K562 (cell line): ENCODE results near the gene DUSP16. TPM values are rescaled to one million over a fixed set of nuclear protein-coding genes. Genes with fewer than 3 reads are reported as not detected.

Source experiments
- ATAC-seq: fragments of 200-7000 bp; cut with Tn5 transposase; 3 replicates; pipeline ENCODE4 v1.9.1; 2020; ENCODE audit warnings: moderate library complexity
- BruUV-seq: library from RNA; stranded (reverse); fragments of 400-500 nt; replicated peaks from 2 replicates; lab custom pipeline; 2021; lab: Mats Ljungman, UMichigan
- CTCF ChIA-PET: fragments of 300-600 bp; formaldehyde crosslinking; extraction: SDS; loops from one replicate; lab custom pipeline; 2021; ENCODE audit warnings: low intra/inter-chr PET ratio; lab: Yijun Ruan, JAX
- POLR2A ChIA-PET: fragments of 300-600, 350-650 bp; sonication (Branson Sonifier 250); formaldehyde crosslinking; extraction: SDS; loops from one replicate; lab custom pipeline; 2021; ENCODE audit warnings: antibody characterized with exemption, inconsistent platforms; lab: Yijun Ruan, JAX
- DNase-seq, 4 experiments: peaks; one replicate each; pipeline versions ENCODE4 v3.0.0 to v3.0.0-alpha.2; 2011 to 2018; ENCODE audit warnings: low spot score in 3 of 4, mixed read lengths in 3 of 4; ENCODE audit errors: extremely low read depth in 1 of 4
- FAIRE-seq: peaks from 2 replicates; lab custom pipeline; 2011; peaks lifted over from hg19 to GRCh38; lab: Jason Lieb, UNC
- H2AFZ ChIP-seq: 2 replicates; pipeline ENCODE4 v1.6.0; 2011; ENCODE audit warnings: low read depth, low read length, control low read depth, inconsistent platforms
- H3K27ac ChIP-seq: fragments of 200-600 bp; 3 replicates; pipeline ENCODE4 v1.8.0; 2011; ENCODE audit warnings: low read depth, mild to moderate bottlenecking, control low read depth, inconsistent platforms, low read length, moderate library complexity, mixed read lengths; ENCODE audit errors: extremely low read depth
- H3K27me3 ChIP-seq, 2 experiments: fragments of 300-600 bp in 1 of 2; 2 replicates in 1 of 2; 3 replicates in 1 of 2; pipeline versions ENCODE4 v1.6.0 to v1.8.0; 2011; ENCODE audit warnings: inconsistent platforms in 2 of 2, low read length in 2 of 2, mild to moderate bottlenecking in 1 of 2, mixed read lengths in 1 of 2, moderate library complexity in 1 of 2; ENCODE audit not compliant: control insufficient read depth in 2 of 2, insufficient read depth in 2 of 2
- H3K36me3 ChIP-seq: fragments of 300-600 bp; 3 replicates; pipeline ENCODE4 v1.8.0; 2011; ENCODE audit warnings: mild to moderate bottlenecking, low read length, inconsistent platforms; ENCODE audit not compliant: control insufficient read depth, insufficient read depth
- H3K4me1 ChIP-seq, 2 experiments: fragments of 200-600 bp in 1 of 2; replicated peaks in 1 of 2; 2 replicates in 1 of 2; 3 replicates in 1 of 2; pipeline versions ENCODE4 v1.5.1 to v1.8.0; 2011; ENCODE audit warnings: inconsistent platforms in 2 of 2, low read length in 2 of 2, mild to moderate bottlenecking in 1 of 2, mixed read lengths in 1 of 2, moderate library complexity in 1 of 2; ENCODE audit not compliant: control insufficient read depth in 2 of 2, insufficient read depth in 2 of 2
- H3K4me2 ChIP-seq: 2 replicates; pipeline ENCODE4 v1.6.1; 2011; ENCODE audit warnings: low read length, control low read depth, inconsistent platforms, mixed read lengths; ENCODE audit not compliant: insufficient read depth
- H3K4me3 ChIP-seq: fragments of 200-600 bp; sonication (generic), shearing (Covaris generic); 2 replicates; pipeline ENCODE4 v1.5.1; 2016; ENCODE audit warnings: control low read depth, inconsistent platforms
- H3K79me2 ChIP-seq: fragments of 200-600 bp; 3 replicates; pipeline ENCODE4 v1.8.0; 2011; ENCODE audit warnings: low read length, inconsistent platforms; ENCODE audit not compliant: control insufficient read depth, insufficient read depth
- H3K9ac ChIP-seq, 2 experiments: 2 replicates each; pipeline versions ENCODE4 v1.6.0 to v1.6.1; 2011; ENCODE audit warnings: low read depth in 2 of 2, low read length in 2 of 2, control low read depth in 1 of 2, inconsistent platforms in 1 of 2, mild to moderate bottlenecking in 1 of 2, mixed read lengths in 1 of 2; ENCODE audit not compliant: insufficient read depth in 1 of 2
- H3K9me1 ChIP-seq: one replicate; pipeline ENCODE4 v1.6.0; 2011; ENCODE audit warnings: inconsistent platforms, mild to moderate bottlenecking, low read length, moderate library complexity; ENCODE audit not compliant: control insufficient read depth, insufficient read depth
- H3K9me3 ChIP-seq: replicated peaks from 2 replicates; pipeline ENCODE4 v1.5.1; 2011; ENCODE audit warnings: low read depth, low read length, inconsistent platforms; ENCODE audit not compliant: control insufficient read depth, insufficient read depth
- H4K20me1 ChIP-seq: replicated peaks from 2 replicates; pipeline ENCODE4 v1.6.1; 2011; ENCODE audit warnings: low read length, inconsistent platforms, mixed read lengths; ENCODE audit not compliant: control insufficient read depth, insufficient read depth
- CCAR2 ChIP-seq: fragments of 200-400 bp; formaldehyde crosslinking; IDR thresholded peaks from 2 replicates; pipeline ENCODE4 v1.6.1; 2017; ENCODE audit warnings: mild to moderate bottlenecking, low read depth, low read length
- ESRRA ChIP-seq: fragments of 450-650 bp; IDR thresholded peaks from 2 replicates; pipeline ENCODE4 v1.6.1; 2014; ENCODE audit warnings: low read depth, mild to moderate bottlenecking, moderate library complexity, borderline replicate concordance
- FOXJ2 ChIP-seq: fragments of 200-800 bp; sonication (Bioruptor generic); IDR thresholded peaks from 2 replicates; pipeline ENCODE4 v1.6.1; 2016; ENCODE audit warnings: missing genetic modification characterization, missing compliant biosample characterization
- NR4A1 ChIP-seq, 2 experiments: fragments of 250-450 bp in 1 of 2; fragments of 450-650 bp in 1 of 2; sonication (Bioruptor Pico) in 1 of 2; IDR thresholded peaks; 2 replicates each; pipeline versions ENCODE4 v1.4.0 to v1.6.1; 2016 to 2020; ENCODE audit warnings: mild to moderate bottlenecking in 2 of 2, missing compliant biosample characterization in 1 of 2, missing genetic modification characterization in 1 of 2, moderate library complexity in 1 of 2
- POLR2B ChIP-seq: fragments of 450-650 bp; IDR thresholded peaks from 2 replicates; pipeline ENCODE4 v1.6.1; 2018; ENCODE audit warnings: low read depth; ENCODE audit not compliant: partially characterized antibody
- RB1 ChIP-seq: fragments of 450-650 bp; IDR thresholded peaks from 2 replicates; pipeline ENCODE4 v1.6.1; 2017; ENCODE audit warnings: low read depth, mild to moderate bottlenecking
- SRSF1 ChIP-seq: fragments of 200-400 bp; formaldehyde crosslinking; IDR thresholded peaks from 2 replicates; pipeline ENCODE4 v1.6.1; 2017; ENCODE audit warnings: mild to moderate bottlenecking, low read depth, low read length, moderate library complexity
- TCF15 ChIP-seq: fragments of 250-450 bp; sonication (Bioruptor Pico); IDR thresholded peaks from 2 replicates; pipeline ENCODE4 v1.8.0; 2022; ENCODE audit warnings: moderate library complexity, mild to moderate bottlenecking, inconsistent platforms
- WHSC1 ChIP-seq: IDR thresholded peaks from one replicate; pipeline ENCODE4 v1.6.1; 2012; ENCODE audit warnings: low read length, control low read depth, inconsistent platforms
- ZNF165 ChIP-seq: fragments of 250-450 bp; sonication (Bioruptor Pico); IDR thresholded peaks from 2 replicates; pipeline ENCODE4 v1.4.0; 2020; ENCODE audit warnings: borderline replicate concordance
- ZNF280A ChIP-seq: fragments of 450-650 bp; IDR thresholded peaks from 2 replicates; pipeline ENCODE4 v1.6.1; 2018; ENCODE audit warnings: mild to moderate bottlenecking, low read depth; ENCODE audit not compliant: partially characterized antibody
- ZNF354B ChIP-seq: fragments of 250-450 bp; sonication (Bioruptor Pico); IDR thresholded peaks from 2 replicates; pipeline ENCODE4 v1.4.0; 2020
- ZNF644 ChIP-seq: fragments of 200-800 bp; sonication (Bioruptor generic); IDR thresholded peaks from 2 replicates; pipeline ENCODE4 v1.6.1; 2016; ENCODE audit warnings: low read depth, missing genetic modification characterization, missing compliant biosample characterization
- ZNF75A ChIP-seq: fragments of 450-650 bp; formaldehyde crosslinking; IDR thresholded peaks from 2 replicates; pipeline ENCODE4 v1.4.0; 2020; ENCODE audit warnings: mild to moderate bottlenecking
- ZSCAN32 ChIP-seq: fragments of 450-650 bp; formaldehyde crosslinking; IDR thresholded peaks from 2 replicates; pipeline ENCODE4 v1.4.0; 2020; ENCODE audit warnings: mild to moderate bottlenecking, moderate library complexity
- whole genome bisulfite sequencing: fragments of 100-300 bp; shearing (Covaris generic); methylation state at CpG from one replicate; pipeline ENCODE4 v1.1.6; 2016; ENCODE audit warnings: low coverage, mixed read lengths; ENCODE audit not compliant: insufficient coverage; ENCODE audit errors: missing lambda C conversion rate; 5-methylcytosine and 5-hydroxymethylcytosine counted together
- in situ Hi-C: fragments of 300-500 bp; cut with MboI; formaldehyde crosslinking; loops from 4 replicates; pipeline ENCODE4 v1.15.0; 2018; ENCODE audit warnings: inconsistent platforms, mixed read lengths
- intact Hi-C: fragments of 100-400 bp; cut with micrococcal nuclease; formaldehyde crosslinking; loops from 2 replicates; pipeline ENCODE4 v1.14.2; 2022
- polyA plus RNA-seq, 8 experiments: library from polyadenylated mRNA; depleted of rRNA in 4 of 8; stranded (reverse) in 5 of 8; unstranded in 3 of 8; fragments of >200 nt; fragmentation: Nextera tagmentation in 2 of 8; fragmentation: Illumina TruSeq in 1 of 8; extraction: Ambion mirVana in 2 of 8; extraction: Trizol in 1 of 8; gene quantifications; 2 replicates each; pipeline versions ENCODE4 v1.2.1 to v1.2.3, GENCODE V29; 2011 to 2014; ENCODE audit warnings: inconsistent platforms in 1 of 8, missing spikeins in 1 of 8
- total RNA-seq, 7 experiments: library from RNA; depleted of rRNA in 6 of 7; stranded (reverse); fragments of >200 nt in 6 of 7; fragmentation: Illumina TruSeq in 2 of 7; extraction: Trizol in 2 of 7; gene quantifications; 2 replicates each; pipeline versions ENCODE4 v1.2.1 to v1.2.3, GENCODE V29; 2011 to 2021; ENCODE audit warnings: low replicate concordance in 1 of 7

The DUSP16 gene
- total and polyA plus RNA-seq, 9 of the 15 experiments (the other 6 are each of a cell fraction or from before 2014, with no cell fraction given) = 0.70 to 12.3 (median 5.7) TPM

GRCh38 chr12:12538535-12538934, 24.1 kb downstream of the DUSP16 start:
- Histone ChIP-seq H3K27me3 (no peaks in the 10 kb centered on the region), H3K4me3 (no peak overlapping the region), H3K9ac (no peak overlapping the region), H3K9me3 (no peaks in the 10 kb centered on the region), H4K20me1 (peaks cover 6% of the 10 kb centered on the region), H3K4me2 (no peak overlapping the region), H2AFZ (no peak overlapping the region), H3K79me2 (no peaks in the 10 kb centered on the region), H3K4me1 (peaks cover 0 to 5% of the 10 kb centered on the region in 2 experiments; a peak in 2 of 5 replicates), H3K36me3 (no peaks in the 10 kb centered on the region), H3K27ac (no peak overlapping the region), H3K9me1 (no peaks in the 10 kb centered on the region)
- intact Hi-C loops (no loop called here), in situ Hi-C loops (no loop called here)
- DNase-seq (no peak), ATAC-seq (no peak), FAIRE-seq (no peak)
- TF ChIP-seq WHSC1 = no peak
- no peak for TF ChIP-seq CCAR2
- no peak for TF ChIP-seq SRSF1
- no peak for TF ChIP-seq ZNF165 (CRISPR knock-in tag)
- no peak for TF ChIP-seq ZNF280A
- no peak for TF ChIP-seq ZSCAN32 (CRISPR knock-in tag)
- TF ChIP-seq NR4A1 (CRISPR knock-in tag; IDR thresholded peaks at IDR 0.05) = no peak
- no peak for TF ChIP-seq NR4A1 (tag; IDR thresholded peaks at IDR 0.05)
- TF ChIP-seq FOXJ2 (tag) = no peak
- no peak for TF ChIP-seq POLR2B
- no peak for TF ChIP-seq ESRRA
- no peak for TF ChIP-seq TCF15 (CRISPR knock-in tag)
- no peak for TF ChIP-seq ZNF354B
- TF ChIP-seq ZNF644 (tag) = no peak
- TF ChIP-seq ZNF75A = no peak
- TF ChIP-seq RB1 = no peak
- WGBS = 60% methylated on average over 3 of the region's 3 CpGs
- ChIA-PET POLR2A (no interaction called here), CTCF (no interaction called here)
- BruUV-seq = no TSS peak
